K562 (cell line): Measurements from ENCODE around the gene MME. TPM values are rescaled to one million over a fixed set of nuclear protein-coding genes. Genes with fewer than 3 reads are reported as not detected.

Source experiments
- CHD1 ChIP-seq: fragments of 200-600 bp; sonication (generic); IDR thresholded peaks from one replicate; pipeline ENCODE4 v1.6.1; 2012; ENCODE audit warnings: mild to moderate bottlenecking, moderate library complexity, low read length, inconsistent platforms
- DMBX1 ChIP-seq: fragments of 250-450 bp; sonication (Bioruptor Pico); IDR thresholded peaks from 2 replicates; pipeline ENCODE4 v1.8.0; 2022; ENCODE audit warnings: inconsistent platforms, mild to moderate bottlenecking, moderate library complexity, borderline replicate concordance
- EP400 ChIP-seq: fragments of 450-650 bp; IDR thresholded peaks from 2 replicates; pipeline ENCODE4 v1.6.1; 2017; ENCODE audit warnings: antibody characterized with exemption, mild to moderate bottlenecking, moderate library complexity
- FIP1L1 ChIP-seq: fragments of 200-400 bp; formaldehyde crosslinking; IDR thresholded peaks from 2 replicates; pipeline ENCODE4 v1.6.1; 2018; ENCODE audit warnings: mild to moderate bottlenecking, low read depth, low read length; ENCODE audit not compliant: poor library complexity, severe bottlenecking
- FOS ChIP-seq: IDR thresholded peaks from 3 replicates; pipeline ENCODE4 v1.6.1; 2011; ENCODE audit not compliant: insufficient read length; ENCODE audit errors: extremely low read depth
- FOXJ3 ChIP-seq: sonication (generic); formaldehyde crosslinking; IDR thresholded peaks from 2 replicates; pipeline ENCODE4 v1.4.0; 2020; ENCODE audit warnings: mild to moderate bottlenecking, missing genetic modification reagents
- HCFC1 ChIP-seq: IDR thresholded peaks from 2 replicates; pipeline ENCODE4 v1.6.1; 2012; ENCODE audit warnings: low read depth, low read length, improper control_type of control experiment
- KDM2B ChIP-seq: fragments of 250-450 bp; sonication (Bioruptor Pico); IDR thresholded peaks from 2 replicates; pipeline ENCODE4 v1.8.0; 2021; ENCODE audit warnings: mild to moderate bottlenecking, moderate library complexity
- MEF2D ChIP-seq: conservative IDR thresholded peaks from 2 replicates; pipeline ENCODE4 v1.6.1; 2016; ENCODE audit warnings: low read depth, missing genetic modification characterization, missing compliant biosample characterization
- MYC ChIP-seq, 2 experiments: fragments of 250-450 bp in 1 of 2; sonication (Bioruptor Pico) in 1 of 2; IDR thresholded peaks; 2 replicates each; pipeline versions ENCODE4 v1.5.1 to v1.6.1; 2012 to 2021; ENCODE audit warnings: low read depth in 2 of 2, borderline replicate concordance in 1 of 2, improper control_type of control experiment in 1 of 2, low read length in 1 of 2, mild to moderate bottlenecking in 1 of 2, moderate library complexity in 1 of 2
- NCOA2 ChIP-seq, 2 experiments: fragments of 450-650 bp; IDR thresholded peaks; 2 replicates each; pipeline ENCODE4 v1.6.1; 2018; ENCODE audit warnings: mild to moderate bottlenecking in 2 of 2, moderate library complexity in 1 of 2; ENCODE audit not compliant: partially characterized antibody in 2 of 2
- NONO ChIP-seq, 2 experiments: fragments of 200-400 bp in 1 of 2; fragments of 450-650 bp in 1 of 2; formaldehyde crosslinking in 1 of 2; IDR thresholded peaks; 2 replicates each; pipeline ENCODE4 v1.6.1; 2017; ENCODE audit warnings: low read depth in 2 of 2, mild to moderate bottlenecking in 2 of 2, moderate library complexity in 2 of 2, low read length in 1 of 2
- SPI1 ChIP-seq: IDR thresholded peaks from 2 replicates; pipeline ENCODE4 v1.6.1; 2011; ENCODE audit warnings: low read depth, low read length, control low read depth, borderline replicate concordance
- SRF ChIP-seq, 2 experiments: fragments of 250-450, 450-650 bp in 1 of 2; sonication (Bioruptor Pico) in 1 of 2; sonication (generic) in 1 of 2; formaldehyde crosslinking; IDR thresholded peaks; 2 replicates each; pipeline versions ENCODE4 v1.5.0 to v1.5.1; 2020 to 2022; ENCODE audit warnings: mild to moderate bottlenecking in 1 of 2, missing genetic modification reagents in 1 of 2
- U2AF2 ChIP-seq: fragments of 200-400 bp; formaldehyde crosslinking; optimal IDR thresholded peaks from 2 replicates; pipeline ENCODE3; 2017; ENCODE audit warnings: low read depth, mild to moderate bottlenecking, low read length
- polyA plus RNA-seq, 8 experiments: library from polyadenylated mRNA; depleted of rRNA in 4 of 8; stranded (reverse) in 5 of 8; unstranded in 3 of 8; fragments of >200 nt; fragmentation: Nextera tagmentation in 2 of 8; fragmentation: Illumina TruSeq in 1 of 8; extraction: Ambion mirVana in 2 of 8; extraction: Trizol in 1 of 8; gene quantifications; 2 replicates each; pipeline versions ENCODE4 v1.2.1 to v1.2.3, GENCODE V29; 2011 to 2014; ENCODE audit warnings: inconsistent platforms in 1 of 8, missing spikeins in 1 of 8
- total RNA-seq, 7 experiments: library from RNA; depleted of rRNA in 6 of 7; stranded (reverse); fragments of >200 nt in 6 of 7; fragmentation: Illumina TruSeq in 2 of 7; extraction: Trizol in 2 of 7; gene quantifications; 2 replicates each; pipeline versions ENCODE4 v1.2.1 to v1.2.3, GENCODE V29; 2011 to 2021; ENCODE audit warnings: low replicate concordance in 1 of 7
- TF ChIP-seq, protein P1 (sequence below): fragments of 450-650 bp; IDR thresholded peaks from 2 replicates; pipeline ENCODE4 v1.6.1; 2016; ENCODE audit warnings: low read depth
- TF ChIP-seq, protein P2 (sequence below), 2 experiments: fragments of 450-650 bp in 1 of 2; sonication (generic) in 1 of 2; formaldehyde crosslinking; conservative IDR thresholded peaks; 2 replicates each; pipeline versions ENCODE4 v1.4.0 to v1.8.1; 2020 to 2022; ENCODE audit warnings: mild to moderate bottlenecking in 1 of 2, missing genetic modification reagents in 1 of 2

The MME gene
- total and polyA plus RNA-seq, 9 of the 15 experiments (the other 6 are each of a cell fraction or from before 2014, with no cell fraction given) = 0.80 to 8.6 (median 2.5) TPM

DNA sequence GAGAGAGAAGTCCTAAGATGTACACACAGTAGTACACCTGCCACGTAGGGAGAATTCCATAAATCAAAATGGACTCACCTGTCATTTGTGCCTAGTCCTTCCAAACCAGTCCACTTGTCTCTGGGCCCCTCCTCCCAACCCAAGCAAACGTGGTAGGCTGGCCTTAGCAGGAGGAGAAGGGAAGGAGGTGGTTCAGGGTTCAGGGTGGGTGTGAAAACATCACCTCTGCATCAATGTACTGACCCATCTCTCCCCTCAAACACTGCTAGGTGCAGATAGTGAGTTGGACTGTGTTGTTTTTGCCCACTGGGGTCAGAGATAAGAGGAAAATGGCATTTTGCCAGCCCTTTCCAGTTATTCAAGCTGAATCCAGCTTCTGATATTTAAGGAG lies 99.3 kb downstream of the MME start (continued):
- TF ChIP-seq, protein P1, sequence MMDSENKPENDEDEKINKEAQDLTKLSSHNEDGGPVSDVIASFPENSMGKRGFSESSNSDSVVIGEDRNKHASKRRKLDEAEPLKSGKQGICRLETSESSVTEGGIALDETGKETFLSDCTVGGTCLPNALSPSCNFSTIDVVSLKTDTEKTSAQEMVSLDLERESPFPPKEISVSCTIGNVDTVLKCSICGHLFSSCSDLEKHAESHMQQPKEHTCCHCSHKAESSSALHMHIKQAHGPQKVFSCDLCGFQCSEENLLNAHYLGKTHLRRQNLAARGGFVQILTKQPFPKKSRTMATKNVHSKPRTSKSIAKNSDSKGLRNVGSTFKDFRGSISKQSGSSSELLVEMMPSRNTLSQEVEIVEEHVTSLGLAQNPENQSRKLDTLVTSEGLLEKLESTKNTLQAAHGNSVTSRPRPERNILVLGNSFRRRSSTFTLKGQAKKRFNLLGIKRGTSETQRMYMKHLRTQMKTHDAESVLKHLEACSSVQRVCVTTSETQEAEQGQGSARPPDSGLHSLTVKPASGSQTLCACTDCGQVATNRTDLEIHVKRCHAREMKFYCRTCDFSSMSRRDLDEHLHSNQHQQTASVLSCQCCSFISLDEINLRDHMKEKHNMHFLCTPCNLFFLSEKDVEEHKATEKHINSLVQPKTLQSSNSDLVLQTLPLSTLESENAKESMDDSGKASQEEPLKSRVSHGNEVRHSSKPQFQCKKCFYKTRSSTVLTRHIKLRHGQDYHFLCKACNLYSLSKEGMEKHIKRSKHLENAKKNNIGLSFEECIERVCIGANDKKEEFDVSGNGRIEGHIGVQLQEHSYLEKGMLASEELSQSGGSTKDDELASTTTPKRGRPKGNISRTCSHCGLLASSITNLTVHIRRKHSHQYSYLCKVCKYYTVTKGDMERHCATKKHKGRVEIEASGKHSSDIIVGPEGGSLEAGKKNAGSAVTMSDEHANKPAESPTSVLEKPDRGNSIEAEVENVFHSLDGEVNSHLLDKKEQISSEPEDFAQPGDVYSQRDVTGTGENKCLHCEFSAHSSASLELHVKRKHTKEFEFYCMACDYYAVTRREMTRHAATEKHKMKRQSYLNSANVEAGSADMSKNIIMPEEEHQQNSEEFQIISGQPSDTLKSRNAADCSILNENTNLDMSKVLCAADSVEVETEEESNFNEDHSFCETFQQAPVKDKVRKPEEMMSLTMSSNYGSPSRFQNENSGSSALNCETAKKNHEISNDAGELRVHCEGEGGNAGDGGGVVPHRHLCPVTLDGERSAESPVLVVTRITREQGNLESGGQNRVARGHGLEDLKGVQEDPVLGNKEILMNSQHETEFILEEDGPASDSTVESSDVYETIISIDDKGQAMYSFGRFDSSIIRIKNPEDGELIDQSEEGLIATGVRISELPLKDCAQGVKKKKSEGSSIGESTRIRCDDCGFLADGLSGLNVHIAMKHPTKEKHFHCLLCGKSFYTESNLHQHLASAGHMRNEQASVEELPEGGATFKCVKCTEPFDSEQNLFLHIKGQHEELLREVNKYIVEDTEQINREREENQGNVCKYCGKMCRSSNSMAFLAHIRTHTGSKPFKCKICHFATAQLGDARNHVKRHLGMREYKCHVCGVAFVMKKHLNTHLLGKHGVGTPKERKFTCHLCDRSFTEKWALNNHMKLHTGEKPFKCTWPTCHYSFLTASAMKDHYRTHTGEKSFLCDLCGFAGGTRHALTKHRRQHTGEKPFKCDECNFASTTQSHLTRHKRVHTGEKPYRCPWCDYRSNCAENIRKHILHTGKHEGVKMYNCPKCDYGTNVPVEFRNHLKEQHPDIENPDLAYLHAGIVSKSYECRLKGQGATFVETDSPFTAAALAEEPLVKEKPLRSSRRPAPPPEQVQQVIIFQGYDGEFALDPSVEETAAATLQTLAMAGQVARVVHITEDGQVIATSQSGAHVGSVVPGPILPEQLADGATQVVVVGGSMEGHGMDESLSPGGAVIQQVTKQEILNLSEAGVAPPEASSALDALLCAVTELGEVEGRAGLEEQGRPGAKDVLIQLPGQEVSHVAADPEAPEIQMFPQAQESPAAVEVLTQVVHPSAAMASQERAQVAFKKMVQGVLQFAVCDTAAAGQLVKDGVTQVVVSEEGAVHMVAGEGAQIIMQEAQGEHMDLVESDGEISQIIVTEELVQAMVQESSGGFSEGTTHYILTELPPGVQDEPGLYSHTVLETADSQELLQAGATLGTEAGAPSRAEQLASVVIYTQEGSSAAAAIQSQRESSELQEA = no peak
- no peak for TF ChIP-seq FOS
- no peak for TF ChIP-seq SPI1
- no peak for TF ChIP-seq SRF (CRISPR knock-in tag; IDR thresholded peaks at IDR 0.05)
- no peak for TF ChIP-seq HCFC1
- no peak for TF ChIP-seq CHD1
- no peak for TF ChIP-seq U2AF2
- no peak for TF ChIP-seq MYC (IDR thresholded peaks at IDR 0.05; ENCODE audit: low read depth, low read length)
- TF ChIP-seq MYC (CRISPR knock-in tag; IDR thresholded peaks at IDR 0.05; ENCODE audit: borderline replicate concordance, low read depth) = no peak
- no peak for TF ChIP-seq MEF2D (tag)
- TF ChIP-seq, protein P2, sequence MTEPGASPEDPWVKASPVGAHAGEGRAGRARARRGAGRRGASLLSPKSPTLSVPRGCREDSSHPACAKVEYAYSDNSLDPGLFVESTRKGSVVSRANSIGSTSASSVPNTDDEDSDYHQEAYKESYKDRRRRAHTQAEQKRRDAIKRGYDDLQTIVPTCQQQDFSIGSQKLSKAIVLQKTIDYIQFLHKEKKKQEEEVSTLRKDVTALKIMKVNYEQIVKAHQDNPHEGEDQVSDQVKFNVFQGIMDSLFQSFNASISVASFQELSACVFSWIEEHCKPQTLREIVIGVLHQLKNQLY (CRISPR knock-in tag; conservative IDR thresholded peaks at IDR 0.05) = no peak
- 0 out of 2 replicates have a peak, but pooled peaks have one; percentile 14 for TF ChIP-seq EP400
- TF ChIP-seq NONO (IDR thresholded peaks at IDR 0.05; ENCODE audit: low read depth in 2 of 2, low read length in 1 of 2) = no peak
- no peak for TF ChIP-seq FOXJ3 (CRISPR knock-in tag)
- no peak for TF ChIP-seq KDM2B (CRISPR knock-in tag)
- TF ChIP-seq NCOA2 (IDR thresholded peaks at IDR 0.05; ENCODE audit: partially characterized antibody in 2 of 2) = no peak
- no peak for TF ChIP-seq DMBX1 (CRISPR knock-in tag)
- TF ChIP-seq FIP1L1 = no peak
